MG63 (cell line): Measurements from ENCODE around the gene DYNC1LI2. TPM values are rescaled to one million over a fixed set of nuclear protein-coding genes. Genes with fewer than 3 reads are reported as not detected.

Source experiments
- DNase-seq: peaks from one replicate; pipeline ENCODE4 v3.0.0-alpha.2; 2020
- H3K27me3 ChIP-seq: fragments of 250-450 bp; sonication (Bioruptor Pico); 2 replicates; pipeline ENCODE4 v1.5.1; 2020; ENCODE audit warnings: mild to moderate bottlenecking, moderate library complexity
- H3K36me3 ChIP-seq: fragments of 250-450 bp; sonication (Bioruptor Pico); 2 replicates; pipeline ENCODE4 v1.5.1; 2020; ENCODE audit warnings: mild to moderate bottlenecking, moderate library complexity
- H3K4me3 ChIP-seq: fragments of 250-450 bp; sonication (Bioruptor Pico); 2 replicates; pipeline ENCODE4 v1.5.1; 2020; ENCODE audit warnings: mild to moderate bottlenecking, moderate library complexity
- H3K9me3 ChIP-seq: fragments of 250-450 bp; sonication (Bioruptor Pico); 2 replicates; pipeline ENCODE4 v1.5.1; 2020; ENCODE audit warnings: mild to moderate bottlenecking, moderate library complexity
- total RNA-seq: library from RNA; depleted of rRNA; stranded (reverse); fragments of >200 nt; shearing (Covaris generic); gene quantifications from 2 replicates; pipeline ENCODE4 v1.2.3, GENCODE V29; 2014; ENCODE audit warnings: low replicate concordance

Gene DYNC1LI2
- total RNA-seq, 1 experiment from 2014 or later = 27.2 TPM

DNA sequence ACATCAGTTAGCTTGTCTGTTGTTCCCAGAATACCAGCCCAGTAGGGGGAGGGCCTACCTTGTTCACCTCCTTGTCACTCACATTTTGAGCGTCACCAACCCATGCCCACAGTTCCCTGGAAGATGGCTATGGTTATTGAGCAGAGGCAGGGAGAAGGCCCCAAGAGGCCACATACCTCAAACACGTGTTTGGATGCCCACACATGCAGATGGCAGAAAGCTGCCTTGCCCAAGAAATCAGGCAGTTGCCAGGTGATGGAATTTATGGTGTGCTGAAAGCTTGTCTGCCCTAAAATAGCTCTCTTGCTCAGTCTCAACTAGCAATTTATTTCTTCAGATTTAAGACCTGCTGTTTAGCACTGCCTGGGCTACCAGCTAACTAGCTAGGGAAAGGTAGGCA is 38.3 kb downstream of the DYNC1LI2 start:
- Histone ChIP-seq H3K36me3 (no peaks in the 10 kb centered on the region), H3K4me3 (no peak overlapping the region), H3K27me3 (no peaks in the 10 kb centered on the region), H3K9me3 (no peaks in the 10 kb centered on the region)
- no peak for DNase-seq

DNA sequence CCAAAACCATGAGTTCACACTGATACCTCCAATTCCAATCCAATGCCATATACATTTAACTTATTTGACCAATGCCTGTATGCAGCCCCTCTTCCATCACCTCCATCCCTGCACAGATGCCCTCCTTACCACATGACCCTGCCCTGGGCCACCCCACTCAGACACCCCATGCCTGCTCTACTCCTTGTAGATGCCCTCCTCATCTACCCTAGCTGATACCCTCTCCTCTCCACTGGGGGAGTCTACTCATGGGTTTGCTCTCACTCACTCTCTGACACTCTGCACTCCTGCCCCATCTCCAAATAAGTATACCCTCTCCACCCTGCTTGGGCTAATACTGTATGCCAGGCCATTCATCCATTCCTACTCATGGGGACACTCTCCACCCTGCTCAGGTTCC is 38.9 kb downstream of the DYNC1LI2 start:
- no peaks in the 10 kb centered on the region for H3K9me3 ChIP-seq
- H3K27me3 ChIP-seq = no peaks in the 10 kb centered on the region
- no peaks in the 10 kb centered on the region for H3K36me3 ChIP-seq
- H3K4me3 ChIP-seq = no peak overlapping the region
- no peak for DNase-seq

DNA sequence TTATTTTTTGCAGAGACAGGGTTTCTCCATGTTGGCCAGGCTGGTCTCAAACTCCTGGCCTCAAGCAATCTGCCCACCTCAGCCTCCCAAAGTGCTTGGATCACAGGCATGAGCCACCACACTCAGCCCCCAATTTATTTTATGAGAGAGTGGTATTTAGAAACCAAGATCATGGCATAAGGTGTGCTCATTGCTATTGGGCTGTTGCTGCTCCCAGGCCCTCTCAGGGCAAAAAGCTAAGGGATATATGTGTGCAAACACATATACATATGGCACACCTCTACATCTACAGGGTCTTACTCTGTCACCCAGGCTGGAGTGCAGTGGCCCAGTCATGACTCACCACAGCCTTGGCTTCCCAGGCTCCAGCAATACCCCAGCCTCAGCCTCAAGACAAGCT is 39.8 kb downstream of the DYNC1LI2 start:
- H3K27me3 ChIP-seq = no peaks in the 10 kb centered on the region
- no peak for DNase-seq
- no peaks in the 10 kb centered on the region for H3K36me3 ChIP-seq
- H3K4me3 ChIP-seq = no peak overlapping the region
- no peaks in the 10 kb centered on the region for H3K9me3 ChIP-seq

DNA sequence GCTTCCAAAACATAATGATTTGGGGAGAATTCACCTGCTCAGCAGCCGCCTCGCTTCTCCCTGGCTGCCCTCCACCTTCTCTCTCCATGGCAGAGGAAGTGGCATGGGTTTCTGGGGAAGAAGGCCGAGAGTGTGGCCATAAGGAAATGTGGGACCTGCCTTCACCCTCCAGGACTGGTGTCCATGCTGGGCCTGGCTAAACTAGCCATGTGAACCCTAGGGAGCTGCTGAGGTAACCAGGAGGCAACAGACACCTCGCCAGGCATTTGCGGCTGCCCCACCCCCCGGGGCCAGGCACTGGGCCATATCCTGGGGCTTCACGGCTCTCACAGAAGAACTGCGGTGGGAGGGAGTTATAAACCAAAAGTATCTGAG is 44.9 kb downstream of the DYNC1LI2 start:
- no peaks in the 10 kb centered on the region for H3K27me3 ChIP-seq
- no peak for DNase-seq
- H3K9me3 ChIP-seq = no peaks in the 10 kb centered on the region
- H3K36me3 ChIP-seq = no peaks in the 10 kb centered on the region
- H3K4me3 ChIP-seq = no peak overlapping the region

DNA sequence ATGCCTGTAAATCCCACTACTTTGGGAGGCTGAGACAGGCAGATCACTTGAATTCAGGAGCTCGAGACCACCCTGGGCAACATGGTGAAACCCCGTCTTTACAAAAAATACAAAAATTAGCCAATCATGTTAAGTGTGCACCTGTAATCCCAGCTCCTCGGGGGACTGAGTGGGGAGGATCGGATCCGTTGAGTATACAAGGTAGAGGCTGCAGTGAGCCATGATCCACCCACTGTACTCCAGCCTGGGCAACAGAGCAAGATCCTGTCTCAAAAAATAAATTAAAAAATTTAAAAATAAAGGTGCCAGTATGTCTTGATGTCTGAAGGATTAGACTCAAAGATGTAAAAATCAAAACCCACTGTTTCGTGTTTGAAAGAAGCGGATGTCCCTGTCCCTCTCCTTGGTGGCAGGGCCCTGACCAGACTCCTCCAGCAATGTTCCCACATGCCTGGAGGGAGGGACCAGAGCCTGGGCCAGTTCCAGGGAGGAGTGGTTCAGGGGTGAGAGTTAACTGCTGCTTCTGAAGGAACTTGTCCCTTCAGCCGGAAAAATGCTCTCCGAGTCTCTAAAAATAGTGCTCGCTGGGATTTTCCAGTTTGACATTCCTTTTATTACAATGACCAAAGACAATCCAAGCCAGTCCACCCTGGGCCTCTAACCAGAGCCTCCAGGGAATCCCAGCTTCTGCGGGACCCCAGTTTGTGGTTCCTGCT is 45.5 kb downstream of the DYNC1LI2 start:
- Histone ChIP-seq H3K36me3 (no peaks in the 10 kb centered on the region), H3K27me3 (no peaks in the 10 kb centered on the region), H3K9me3 (no peaks in the 10 kb centered on the region), H3K4me3 (no peak overlapping the region)
- DNase-seq = peak; percentile 10

DNA sequence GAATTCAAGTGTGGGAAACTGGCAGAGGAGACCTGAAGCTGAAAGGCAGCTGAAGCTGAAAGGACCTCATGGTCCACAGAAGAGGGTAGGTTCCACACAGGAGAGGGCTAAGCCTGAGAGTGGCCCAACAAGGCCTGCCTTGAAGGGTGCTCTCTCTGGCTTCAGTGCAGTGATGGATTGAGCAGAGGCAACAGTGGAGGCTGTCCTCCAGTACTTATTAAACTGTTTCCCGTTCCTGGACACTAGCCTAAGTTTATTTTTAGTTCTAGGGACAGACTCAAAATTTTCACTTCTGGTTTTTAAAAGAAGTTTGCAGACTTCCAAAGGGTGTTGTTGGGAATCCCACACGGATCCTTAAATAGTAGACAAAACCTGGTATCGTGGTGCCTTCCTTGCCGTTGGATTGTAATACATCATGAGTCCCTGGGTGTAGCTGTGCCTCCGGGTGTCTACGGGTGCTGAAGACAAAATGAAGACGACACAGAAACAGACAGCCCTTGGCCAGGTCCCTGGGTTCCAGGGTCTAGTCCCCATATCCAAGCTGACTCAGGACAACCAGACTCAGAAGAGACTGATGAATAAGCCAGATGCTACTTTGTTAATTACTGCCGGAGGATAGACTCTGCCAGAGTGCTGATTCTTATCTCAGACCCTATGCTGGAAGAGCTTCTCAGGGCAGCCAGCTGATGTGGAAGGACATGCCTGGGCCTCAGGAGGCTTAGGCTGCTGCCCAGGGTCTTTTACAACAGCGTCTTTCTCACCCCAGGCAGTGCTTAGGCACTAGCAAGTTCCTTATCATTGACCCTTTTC is 47.8 kb downstream of the DYNC1LI2 start:
- Histone ChIP-seq H3K9me3 (no peaks in the 10 kb centered on the region), H3K4me3 (no peak overlapping the region), H3K27me3 (no peaks in the 10 kb centered on the region), H3K36me3 (no peaks in the 10 kb centered on the region)
- DNase-seq = no peak

DNA sequence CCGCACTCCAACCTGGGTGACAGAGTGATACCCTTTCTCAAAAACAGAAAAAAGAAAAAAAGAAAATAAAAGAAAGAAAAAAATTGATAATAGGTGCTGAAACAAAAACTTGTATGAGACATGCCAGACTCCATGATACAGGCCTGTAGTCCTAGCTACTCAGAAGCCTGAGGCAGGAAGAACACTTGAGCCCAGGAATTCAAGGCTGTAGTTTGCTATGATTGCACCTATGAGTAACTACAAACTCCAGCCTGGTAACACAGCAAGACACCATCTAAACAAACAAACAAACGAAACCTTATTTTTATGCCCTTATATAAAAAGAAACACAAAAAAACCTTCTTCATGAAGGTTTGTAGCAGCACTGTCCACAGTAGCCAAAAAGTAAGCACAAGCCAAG is 49.9 kb downstream of the DYNC1LI2 start:
- H3K4me3 ChIP-seq = no peak overlapping the region
- no peak for DNase-seq
- no peaks in the 10 kb centered on the region for H3K27me3 ChIP-seq
- H3K9me3 ChIP-seq = no peaks in the 10 kb centered on the region
- H3K36me3 ChIP-seq = no peaks in the 10 kb centered on the region

DNA sequence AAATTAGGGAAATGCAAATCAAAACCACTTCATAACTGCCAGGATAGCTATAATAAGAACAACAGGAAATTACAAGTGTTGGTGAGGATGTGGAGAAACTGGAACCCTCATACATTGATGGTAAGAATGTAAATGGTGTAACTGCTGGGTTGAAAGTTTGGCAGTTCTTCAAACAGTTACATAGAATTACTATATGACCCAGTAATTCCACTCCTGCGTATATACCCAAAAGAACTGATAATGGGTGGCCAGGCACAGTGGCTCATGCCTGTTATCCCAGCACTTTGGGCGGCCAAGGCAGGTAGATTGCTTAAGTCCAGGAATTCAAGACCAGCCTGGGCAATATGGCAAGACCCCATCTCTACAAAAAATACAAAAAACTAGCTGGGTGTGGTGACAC is 50.4 kb downstream of the DYNC1LI2 start:
- Histone ChIP-seq H3K4me3 (no peak overlapping the region), H3K36me3 (no peaks in the 10 kb centered on the region), H3K9me3 (no peaks in the 10 kb centered on the region), H3K27me3 (no peaks in the 10 kb centered on the region)
- no peak for DNase-seq

DNA sequence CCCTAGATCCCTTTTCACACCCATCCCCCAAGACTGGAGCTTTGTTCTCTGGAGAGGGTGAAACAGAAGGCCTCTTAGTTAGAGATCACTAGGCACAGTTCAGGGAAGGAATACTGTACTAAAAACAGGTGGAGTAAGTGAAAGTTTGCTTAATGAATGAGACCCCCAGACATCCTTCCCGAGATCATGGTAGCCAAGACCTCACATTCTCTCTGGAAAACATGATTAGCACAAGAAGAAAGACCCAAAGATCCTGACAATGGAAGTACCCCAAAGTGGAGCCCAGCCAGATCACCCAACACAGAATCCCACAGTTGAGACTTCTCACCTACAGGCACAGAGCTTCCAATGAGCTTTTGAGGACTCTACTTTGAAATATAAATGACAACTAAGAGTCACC is 51.5 kb downstream of the DYNC1LI2 start:
- Histone ChIP-seq H3K27me3 (no peaks in the 10 kb centered on the region), H3K36me3 (no peaks in the 10 kb centered on the region), H3K9me3 (no peaks in the 10 kb centered on the region), H3K4me3 (no peak overlapping the region)
- no peak for DNase-seq

DNA sequence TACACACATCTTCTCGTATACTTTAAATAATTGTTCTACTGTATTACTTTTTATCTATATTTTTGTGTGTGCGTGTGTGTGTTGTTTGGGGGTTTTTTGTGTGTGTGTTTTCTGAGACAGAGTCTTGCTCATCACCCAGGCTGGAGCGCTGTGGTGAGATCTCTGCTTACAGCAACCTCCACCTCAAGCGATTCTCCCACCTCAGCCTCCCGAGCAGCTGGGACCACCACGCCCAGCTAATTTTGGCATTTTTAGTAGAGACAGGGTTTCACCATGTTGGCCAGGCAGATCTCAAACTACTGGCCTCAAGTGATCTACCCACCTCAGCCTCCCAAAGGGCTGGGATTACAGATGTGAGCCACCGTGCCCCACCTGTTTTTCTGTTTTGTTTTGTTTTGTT is 53.4 kb downstream of the DYNC1LI2 start:
- Histone ChIP-seq H3K36me3 (no peaks in the 10 kb centered on the region), H3K9me3 (no peaks in the 10 kb centered on the region), H3K27me3 (no peaks in the 10 kb centered on the region), H3K4me3 (no peak overlapping the region)
- no peak for DNase-seq

DNA sequence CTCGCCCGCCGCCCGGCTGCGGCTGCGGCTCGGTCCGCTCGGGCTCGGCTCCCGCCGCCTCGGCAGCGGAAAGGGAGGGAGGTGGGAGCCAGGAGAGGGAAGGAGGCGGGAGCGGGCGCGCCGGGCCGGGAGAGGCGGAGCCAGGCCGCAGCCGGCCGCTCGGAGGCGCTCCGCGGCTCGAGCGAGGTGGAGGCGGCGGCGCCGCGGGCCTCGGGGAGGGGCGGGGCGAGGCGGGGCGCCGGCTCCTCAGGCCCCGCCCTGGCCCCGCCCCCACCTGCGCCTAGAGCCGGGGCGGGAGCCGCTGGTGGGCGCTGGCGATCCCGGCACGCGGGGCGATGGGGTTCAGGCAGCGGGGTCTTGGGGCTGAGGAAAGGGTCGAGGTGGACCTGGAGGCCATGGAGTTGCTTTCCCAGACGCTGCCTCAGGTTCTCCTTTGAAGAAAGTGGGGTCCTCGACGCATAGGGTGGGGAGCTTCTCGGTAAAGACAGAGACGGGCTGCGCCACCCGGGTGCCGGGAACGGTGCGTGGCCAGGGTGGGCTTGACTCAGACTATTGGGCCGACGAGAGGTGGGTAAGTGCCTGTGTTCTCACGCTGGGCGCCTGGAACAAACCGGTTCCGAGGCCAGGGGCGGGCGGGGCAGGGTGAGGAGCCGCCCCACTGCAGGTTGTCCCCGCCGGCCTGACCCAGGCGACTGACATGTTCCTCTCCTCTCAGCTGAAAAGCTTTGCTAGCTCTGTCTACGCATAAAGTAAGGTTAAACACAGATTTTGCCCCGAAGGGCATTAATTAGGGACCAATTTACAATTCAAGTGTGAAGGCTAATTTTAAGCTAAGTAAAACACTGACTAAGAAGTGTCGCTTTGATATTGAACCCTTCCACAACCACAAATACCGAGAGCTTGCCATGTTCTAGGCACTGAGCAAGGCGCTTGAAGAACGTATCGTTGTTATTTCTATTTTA is 54.5 kb downstream of the DYNC1LI2 start, which contains the start of gene CMTM4:
Gene CMTM4 (minus strand): TSS at position 75 of the 962 bp plus-strand sequence. CDS start 218 bp downstream, outside the sequence.
- H3K27me3 ChIP-seq = no peaks in the 10 kb centered on the region
- peak within 1 kb of the TSS; percentile 49 for H3K4me3 ChIP-seq
- H3K9me3 ChIP-seq = no peaks in the 10 kb centered on the region
- DNase-seq = peak; percentile 71
- H3K36me3 ChIP-seq = no peaks in the 10 kb centered on the region

DNA sequence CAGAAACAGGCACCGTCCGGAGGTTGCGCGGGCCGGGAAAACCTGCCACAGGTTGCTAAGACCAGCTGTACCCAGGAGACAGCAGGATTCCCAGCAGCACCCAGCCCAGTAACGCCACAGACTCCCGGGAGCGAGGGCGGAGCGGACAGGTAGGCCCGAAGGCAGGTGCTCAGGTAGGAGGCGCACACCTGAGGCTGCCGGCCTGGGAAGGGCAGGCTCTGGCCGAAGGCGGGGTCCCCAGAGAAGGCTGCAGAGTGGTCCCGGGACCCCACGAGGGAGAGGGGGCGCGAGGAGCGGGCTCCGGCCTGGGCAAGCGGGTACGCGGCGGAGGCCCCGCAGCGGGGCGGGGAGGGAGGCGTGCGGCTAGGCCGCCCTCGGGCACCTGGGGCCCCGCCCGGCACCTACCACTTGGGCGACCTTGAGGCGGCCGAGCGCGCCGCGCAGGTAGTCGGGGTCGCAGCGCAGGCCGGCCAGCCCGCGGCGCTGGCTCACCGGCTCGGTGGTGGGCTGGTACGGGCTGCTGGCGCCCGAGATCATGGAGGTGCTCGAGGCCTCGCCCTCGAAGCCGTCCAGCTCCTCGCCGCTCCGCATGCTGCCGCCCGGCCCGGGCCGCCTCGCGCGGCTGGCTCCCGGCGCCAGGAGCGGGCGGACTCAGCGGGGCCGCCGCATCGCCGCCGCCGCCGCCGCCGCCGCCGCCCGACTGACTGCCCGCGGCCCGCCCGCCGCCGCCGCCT is 55.3 kb downstream of the DYNC1LI2 start:
- DNase-seq = no peak
- H3K36me3 ChIP-seq = no peaks in the 10 kb centered on the region

DNA sequence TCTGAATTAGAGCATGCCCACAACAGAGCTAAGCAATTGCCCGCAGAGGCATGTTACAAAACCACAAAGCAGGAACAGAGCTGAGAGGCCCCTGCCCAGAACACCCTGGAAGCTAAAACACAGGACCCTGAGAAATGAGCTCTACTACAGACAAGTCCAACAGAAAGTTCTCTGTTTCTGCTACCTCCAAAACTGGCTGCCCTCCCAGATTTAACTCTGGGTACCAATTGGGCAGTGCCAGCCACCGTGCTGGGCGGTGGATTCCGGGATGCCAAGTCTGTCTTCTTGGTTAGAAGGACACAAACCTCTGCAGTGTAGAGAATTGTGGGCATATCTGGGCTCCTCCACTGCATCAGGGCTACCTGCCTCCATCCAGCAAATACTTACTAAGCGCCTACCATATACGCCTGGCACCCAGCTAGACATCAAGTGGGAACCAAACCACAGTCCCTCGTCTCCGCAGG is 55.9 kb downstream of the DYNC1LI2 start:
- H3K9me3 ChIP-seq = no peaks in the 10 kb centered on the region
- H3K27me3 ChIP-seq = no peaks in the 10 kb centered on the region
- no peak for DNase-seq
- H3K4me3 ChIP-seq = peak overlapping the region; percentile 35
- no peaks in the 10 kb centered on the region for H3K36me3 ChIP-seq

More for the DNA sequence above, 55.3 kb downstream of the DYNC1LI2 start:
- Histone ChIP-seq H3K9me3 (no peaks in the 10 kb centered on the region), H3K4me3 (peak overlapping the region; percentile 35), H3K27me3 (no peaks in the 10 kb centered on the region)

DNA sequence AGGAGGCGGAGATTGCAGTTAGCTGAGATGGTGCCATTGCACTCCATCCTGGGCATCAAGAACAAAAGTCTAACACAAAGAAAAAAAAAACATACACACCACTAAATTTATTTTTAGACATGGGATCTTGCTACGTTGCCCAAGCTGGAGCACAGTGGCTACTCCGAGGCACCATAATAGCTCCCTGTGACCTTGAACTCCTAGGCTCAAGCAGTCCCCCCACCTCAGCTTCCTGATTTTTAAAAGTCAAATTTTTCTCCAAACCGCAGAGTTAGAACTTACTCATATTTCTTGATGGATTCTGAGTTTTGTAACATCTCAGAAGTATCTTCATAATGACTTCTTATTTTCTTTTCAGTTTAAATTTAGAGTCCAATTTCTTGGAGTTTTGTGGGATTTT is 58.3 kb downstream of the DYNC1LI2 start:
- no peaks in the 10 kb centered on the region for H3K36me3 ChIP-seq
- DNase-seq = no peak
- H3K4me3 ChIP-seq = no peak overlapping the region
- no peaks in the 10 kb centered on the region for H3K27me3 ChIP-seq
- no peaks in the 10 kb centered on the region for H3K9me3 ChIP-seq

DNA sequence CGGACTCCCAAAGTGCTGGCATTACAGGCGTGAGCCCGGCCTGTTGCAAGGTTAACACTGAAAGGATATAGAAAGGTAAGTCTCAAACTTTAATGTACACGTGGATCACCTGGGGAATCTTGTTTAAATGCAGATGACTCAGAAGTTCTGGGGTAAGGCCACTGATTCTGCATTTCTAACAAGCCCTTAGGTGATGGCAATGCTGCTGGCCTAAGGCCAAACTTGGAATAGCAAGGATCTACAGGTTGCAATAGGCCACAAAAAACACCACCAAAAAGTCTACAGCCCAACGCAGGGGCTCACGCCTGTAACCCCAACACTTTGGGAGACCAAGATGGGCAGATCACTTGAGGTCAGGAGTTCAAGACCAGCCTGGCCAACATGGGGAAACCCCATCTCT is 59.1 kb downstream of the DYNC1LI2 start:
- no peaks in the 10 kb centered on the region for H3K9me3 ChIP-seq
- no peak overlapping the region for H3K4me3 ChIP-seq
- no peaks in the 10 kb centered on the region for H3K27me3 ChIP-seq
- no peaks in the 10 kb centered on the region for H3K36me3 ChIP-seq
- DNase-seq = no peak

DNA sequence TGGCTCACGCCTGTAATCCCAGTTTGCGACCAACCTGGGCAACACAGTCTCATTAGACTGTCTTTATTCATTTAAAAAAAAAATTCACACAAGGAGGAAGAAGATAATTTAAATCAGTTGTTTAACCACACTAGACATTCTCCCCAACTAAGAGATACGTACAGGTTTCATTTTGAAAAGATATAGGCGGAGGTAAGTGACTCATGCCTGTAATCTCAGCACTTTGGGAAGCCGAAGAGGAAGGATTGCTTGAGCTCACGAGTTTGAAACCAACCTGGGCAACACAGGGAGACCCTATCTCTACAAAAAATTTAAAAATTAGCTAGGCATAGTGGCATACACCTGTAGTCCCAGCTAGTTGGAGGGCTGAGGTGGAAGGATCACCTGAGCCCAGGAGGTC is 60.2 kb downstream of the DYNC1LI2 start:
- DNase-seq = no peak
- no peaks in the 10 kb centered on the region for H3K27me3 ChIP-seq
- H3K36me3 ChIP-seq = no peaks in the 10 kb centered on the region
- H3K9me3 ChIP-seq = no peaks in the 10 kb centered on the region
- H3K4me3 ChIP-seq = no peak overlapping the region
